K562 (cell line): ENCODE data around the gene SEC14L2. TPM values are rescaled to one million over a fixed set of nuclear protein-coding genes. Genes with fewer than 3 reads are reported as not detected.

Experiments used
- ARID1B ChIP-seq: fragments of 450-650 bp; IDR thresholded peaks from 2 replicates; pipeline ENCODE4 v1.6.1; 2016; ENCODE audit warnings: antibody characterized with exemption, mild to moderate bottlenecking, inconsistent platforms
- ATF3 ChIP-seq, 2 experiments: fragments of 450-650 bp in 1 of 2; sonication (generic) in 1 of 2; formaldehyde crosslinking in 1 of 2; IDR thresholded peaks in 1 of 2; conservative IDR thresholded peaks in 1 of 2; 2 replicates each; pipeline versions ENCODE4 v1.6.1 to v1.8.1; 2016 to 2023; ENCODE audit warnings: mild to moderate bottlenecking in 2 of 2, moderate library complexity in 2 of 2, inconsistent platforms in 1 of 2, missing genetic modification reagents in 1 of 2
- ATF7 ChIP-seq: fragments of 450-650 bp; IDR thresholded peaks from 2 replicates; pipeline ENCODE4 v1.7.1; 2014; ENCODE audit warnings: mild to moderate bottlenecking, moderate library complexity
- CBFA2T2 ChIP-seq: fragments of 450-650 bp; conservative IDR thresholded peaks from 2 replicates; pipeline ENCODE4 v1.6.1; 2017; ENCODE audit warnings: mild to moderate bottlenecking
- CBFB ChIP-seq: sonication (generic); formaldehyde crosslinking; IDR thresholded peaks from 2 replicates; pipeline ENCODE4 v1.4.0; 2020; ENCODE audit warnings: mild to moderate bottlenecking, missing genetic modification reagents
- FOXJ3 ChIP-seq: sonication (generic); formaldehyde crosslinking; IDR thresholded peaks from 2 replicates; pipeline ENCODE4 v1.4.0; 2020; ENCODE audit warnings: mild to moderate bottlenecking, missing genetic modification reagents
- POLR2AphosphoS5 ChIP-seq: IDR thresholded peaks from 2 replicates; pipeline ENCODE4 v1.6.1; 2011; ENCODE audit warnings: mild to moderate bottlenecking, low read depth, low read length, moderate library complexity; ENCODE audit not compliant: control insufficient read depth, insufficient read depth
- RCOR1 ChIP-seq, 2 experiments: IDR thresholded peaks; 2 replicates each; pipeline ENCODE4 v1.6.1; 2012; ENCODE audit warnings: low read depth in 2 of 2, low read length in 2 of 2, borderline replicate concordance in 1 of 2, improper control_type of control experiment in 1 of 2
- RNF2 ChIP-seq: sonication (generic); IDR thresholded peaks from 2 replicates; pipeline ENCODE4 v1.6.1; 2016
- SMARCA4 ChIP-seq: fragments of 450-650 bp; IDR thresholded peaks from 2 replicates; pipeline ENCODE4 v1.6.1; 2016
- U2AF2 ChIP-seq: fragments of 200-400 bp; formaldehyde crosslinking; optimal IDR thresholded peaks from 2 replicates; pipeline ENCODE3; 2017; ENCODE audit warnings: low read depth, mild to moderate bottlenecking, low read length
- VEZF1 ChIP-seq: fragments of 200-800 bp; sonication (Bioruptor generic); IDR thresholded peaks from 2 replicates; pipeline ENCODE4 v1.6.1; 2017; ENCODE audit warnings: missing genetic modification characterization, missing compliant biosample characterization
- ZBTB43 ChIP-seq: sonication (generic); formaldehyde crosslinking; IDR thresholded peaks from 2 replicates; pipeline ENCODE4 v1.8.0; 2023; ENCODE audit warnings: mild to moderate bottlenecking, missing genetic modification reagents
- ZNF316 ChIP-seq: fragments of 450-650 bp; IDR thresholded peaks from 2 replicates; pipeline ENCODE4 v1.6.1; 2016
- ZNF592 ChIP-seq: fragments of 450-650 bp; IDR thresholded peaks from 2 replicates; pipeline ENCODE4 v1.6.1; 2017; ENCODE audit warnings: antibody characterized with exemption, mild to moderate bottlenecking
- polyA plus RNA-seq, 8 experiments: library from polyadenylated mRNA; depleted of rRNA in 4 of 8; stranded (reverse) in 5 of 8; unstranded in 3 of 8; fragments of >200 nt; fragmentation: Nextera tagmentation in 2 of 8; fragmentation: Illumina TruSeq in 1 of 8; extraction: Ambion mirVana in 2 of 8; extraction: Trizol in 1 of 8; gene quantifications; 2 replicates each; pipeline versions ENCODE4 v1.2.1 to v1.2.3, GENCODE V29; 2011 to 2014; ENCODE audit warnings: inconsistent platforms in 1 of 8, missing spikeins in 1 of 8
- total RNA-seq, 7 experiments: library from RNA; depleted of rRNA in 6 of 7; stranded (reverse); fragments of >200 nt in 6 of 7; fragmentation: Illumina TruSeq in 2 of 7; extraction: Trizol in 2 of 7; gene quantifications; 2 replicates each; pipeline versions ENCODE4 v1.2.1 to v1.2.3, GENCODE V29; 2011 to 2021; ENCODE audit warnings: low replicate concordance in 1 of 7
- TF ChIP-seq, protein P1 (sequence below), 2 experiments: IDR thresholded peaks; 2 replicates each; pipeline ENCODE4 v1.6.1; 2012; ENCODE audit warnings: improper control_type of control experiment in 2 of 2, low read depth in 2 of 2, low read length in 2 of 2, borderline replicate concordance in 1 of 2

The SEC14L2 gene
- total and polyA plus RNA-seq, 9 of the 15 experiments (the other 6 are each of a cell fraction or from before 2014, with no cell fraction given): 0.03 to 0.17 (median 0.10) TPM

DNA sequence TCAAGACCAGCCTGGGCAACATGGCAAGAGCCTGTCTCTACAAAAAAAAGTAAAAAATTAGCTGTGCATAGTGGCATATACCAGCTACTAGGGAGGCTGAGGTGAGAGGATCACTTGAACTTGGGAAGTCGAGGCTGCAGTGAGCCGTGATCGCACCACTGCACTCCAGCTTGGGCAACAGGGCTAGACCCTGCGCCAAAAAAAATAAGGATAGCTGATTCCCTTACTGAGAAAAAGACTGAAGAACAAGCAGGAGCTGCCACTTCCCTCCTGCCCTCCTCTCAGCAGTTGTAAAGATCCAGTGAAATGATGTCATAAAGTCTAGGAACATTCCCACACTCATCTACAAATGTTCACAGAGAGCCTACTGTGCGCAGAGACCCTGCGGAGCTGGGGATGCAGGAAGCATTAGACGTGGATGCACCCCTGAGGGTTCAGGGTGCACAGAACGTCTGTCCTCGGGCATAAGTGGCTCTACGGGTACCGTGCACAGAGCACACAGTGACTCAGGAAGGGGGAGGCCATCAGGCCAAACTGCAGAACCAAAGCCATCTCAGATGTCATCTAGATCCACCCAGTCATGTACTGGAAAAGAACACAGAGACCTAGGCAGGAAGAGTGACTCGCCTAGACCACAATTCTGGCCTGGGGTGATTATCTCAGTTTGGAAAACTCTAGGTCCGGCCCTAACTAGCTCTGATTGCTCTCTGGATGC lies 11.7 kb downstream of the SEC14L2 start (continued):
- peak; percentile 36 for TF ChIP-seq VEZF1 (CRISPR knock-in tag)
- TF ChIP-seq POLR2AphosphoS5: no peak
- TF ChIP-seq CBFA2T2: 0 out of 2 replicates have a peak, but pooled peaks have one; percentile 23
- no peak for TF ChIP-seq FOXJ3 (CRISPR knock-in tag)
- TF ChIP-seq SMARCA4: peak; percentile 29; the same call in 1 of the 2 replicates
- TF ChIP-seq ZNF316: no peak
- no peak for TF ChIP-seq ZBTB43 (CRISPR knock-in tag)
- TF ChIP-seq, protein P1, sequence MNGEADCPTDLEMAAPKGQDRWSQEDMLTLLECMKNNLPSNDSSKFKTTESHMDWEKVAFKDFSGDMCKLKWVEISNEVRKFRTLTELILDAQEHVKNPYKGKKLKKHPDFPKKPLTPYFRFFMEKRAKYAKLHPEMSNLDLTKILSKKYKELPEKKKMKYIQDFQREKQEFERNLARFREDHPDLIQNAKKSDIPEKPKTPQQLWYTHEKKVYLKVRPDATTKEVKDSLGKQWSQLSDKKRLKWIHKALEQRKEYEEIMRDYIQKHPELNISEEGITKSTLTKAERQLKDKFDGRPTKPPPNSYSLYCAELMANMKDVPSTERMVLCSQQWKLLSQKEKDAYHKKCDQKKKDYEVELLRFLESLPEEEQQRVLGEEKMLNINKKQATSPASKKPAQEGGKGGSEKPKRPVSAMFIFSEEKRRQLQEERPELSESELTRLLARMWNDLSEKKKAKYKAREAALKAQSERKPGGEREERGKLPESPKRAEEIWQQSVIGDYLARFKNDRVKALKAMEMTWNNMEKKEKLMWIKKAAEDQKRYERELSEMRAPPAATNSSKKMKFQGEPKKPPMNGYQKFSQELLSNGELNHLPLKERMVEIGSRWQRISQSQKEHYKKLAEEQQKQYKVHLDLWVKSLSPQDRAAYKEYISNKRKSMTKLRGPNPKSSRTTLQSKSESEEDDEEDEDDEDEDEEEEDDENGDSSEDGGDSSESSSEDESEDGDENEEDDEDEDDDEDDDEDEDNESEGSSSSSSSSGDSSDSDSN (IDR thresholded peaks at IDR 0.05; ENCODE audit: borderline replicate concordance in 1 of 2, low read depth in 2 of 2, low read length in 2 of 2): 0 out of 4 replicates have a peak, but pooled peaks of 1 of the 2 experiments have one; percentile 59
- TF ChIP-seq ZNF592: 0 out of 2 replicates have a peak, but pooled peaks have one; percentile 28
- TF ChIP-seq ARID1B: peak; percentile 55
- TF ChIP-seq ATF7: peak; percentile 40; the same call in 1 of the 2 replicates
- TF ChIP-seq RCOR1 (IDR thresholded peaks at IDR 0.05; ENCODE audit: borderline replicate concordance in 1 of 2, low read depth in 2 of 2, low read length in 2 of 2): peak in 1 of 2 experiments; percentile 72; a peak in 1 of 4 replicates
- no peak for TF ChIP-seq U2AF2
- peak; percentile 36 for TF ChIP-seq ATF3 (IDR thresholded peaks at IDR 0.05)
- TF ChIP-seq ATF3 (CRISPR knock-in tag; conservative IDR thresholded peaks at IDR 0.05): no peak
- peak; percentile 24; the same call in 1 of the 2 replicates for TF ChIP-seq RNF2
- TF ChIP-seq CBFB (CRISPR knock-in tag): no peak
